HG02759 (cell line): ENCODE data around the gene CAMKMT.

Source experiments
- ATAC-seq: cut with Tn5 transposase; IDR thresholded peaks from one replicate; pipeline ENCODE4 v1.9.1; 2021; ENCODE audit warnings: mild to moderate bottlenecking, moderate library complexity; ENCODE audit not compliant: unreplicated experiment

CAMKMT gene

GRCh38 chr2:44787663-44788062 is 425.9 kb downstream of the CAMKMT start:
- ATAC-seq: no peak

- no peak for ATAC-seq
Observed at GRCh38 chr2:44789446-44789845, 427.7 kb downstream of the CAMKMT start.

GRCh38 chr2:44789971-44790721 is 428.4 kb downstream of the CAMKMT start:
- no peak for ATAC-seq

GRCh38 chr2:44793322-44793870 is 431.6 kb downstream of the CAMKMT start:
- ATAC-seq: no peak

- no peak for ATAC-seq
Observed at GRCh38 chr2:44796771-44797170, 435.0 kb downstream of the CAMKMT start.

- no peak for ATAC-seq
Observed at GRCh38 chr2:44798139-44798659, 436.5 kb downstream of the CAMKMT start.

- ATAC-seq: no peak
Observed at GRCh38 chr2:44799105-44799504, 437.4 kb downstream of the CAMKMT start.

- ATAC-seq: no peak
Observed at GRCh38 chr2:44799754-44800153, 438.0 kb downstream of the CAMKMT start.

- ATAC-seq: no peak
Observed at GRCh38 chr2:44801289-44801840, 439.6 kb downstream of the CAMKMT start.

GRCh38 chr2:44801841-44802776 is 440.4 kb downstream of the CAMKMT start:
- ATAC-seq: no peak

GRCh38 chr2:44802777-44803424 is 441.2 kb downstream of the CAMKMT start:
- ATAC-seq: no peak

GRCh38 chr2:44804406-44805265 is 442.9 kb downstream of the CAMKMT start:
- no peak for ATAC-seq

- ATAC-seq: no peak
Observed at GRCh38 chr2:44805401-44806235, 443.9 kb downstream of the CAMKMT start.

GRCh38 chr2:44807201-44808025 is 445.7 kb downstream of the CAMKMT start:
- ATAC-seq: no peak

GRCh38 chr2:44810892-44811530 is 449.3 kb downstream of the CAMKMT start:
- no peak for ATAC-seq

GRCh38 chr2:44813165-44813564 is 451.4 kb downstream of the CAMKMT start:
- no peak for ATAC-seq

- ATAC-seq: no peak
Observed at GRCh38 chr2:44813658-44814057, 451.9 kb downstream of the CAMKMT start.
